Limb (tissue), 2 donors: ENCODE results near the gene MCM10.
"Not testable (repeated sequence)": the region's sequence is repeated elsewhere in the genome, so short reads cannot be mapped to it uniquely, and the experiment has no call there.

Source experiments
- DNase-seq, 2 donors: peaks; one replicate each; pipeline ENCODE4 v3.0.0-alpha.2; 2016; ENCODE audit errors: extremely low spot score in 2 of 2

MCM10 gene

DNA sequence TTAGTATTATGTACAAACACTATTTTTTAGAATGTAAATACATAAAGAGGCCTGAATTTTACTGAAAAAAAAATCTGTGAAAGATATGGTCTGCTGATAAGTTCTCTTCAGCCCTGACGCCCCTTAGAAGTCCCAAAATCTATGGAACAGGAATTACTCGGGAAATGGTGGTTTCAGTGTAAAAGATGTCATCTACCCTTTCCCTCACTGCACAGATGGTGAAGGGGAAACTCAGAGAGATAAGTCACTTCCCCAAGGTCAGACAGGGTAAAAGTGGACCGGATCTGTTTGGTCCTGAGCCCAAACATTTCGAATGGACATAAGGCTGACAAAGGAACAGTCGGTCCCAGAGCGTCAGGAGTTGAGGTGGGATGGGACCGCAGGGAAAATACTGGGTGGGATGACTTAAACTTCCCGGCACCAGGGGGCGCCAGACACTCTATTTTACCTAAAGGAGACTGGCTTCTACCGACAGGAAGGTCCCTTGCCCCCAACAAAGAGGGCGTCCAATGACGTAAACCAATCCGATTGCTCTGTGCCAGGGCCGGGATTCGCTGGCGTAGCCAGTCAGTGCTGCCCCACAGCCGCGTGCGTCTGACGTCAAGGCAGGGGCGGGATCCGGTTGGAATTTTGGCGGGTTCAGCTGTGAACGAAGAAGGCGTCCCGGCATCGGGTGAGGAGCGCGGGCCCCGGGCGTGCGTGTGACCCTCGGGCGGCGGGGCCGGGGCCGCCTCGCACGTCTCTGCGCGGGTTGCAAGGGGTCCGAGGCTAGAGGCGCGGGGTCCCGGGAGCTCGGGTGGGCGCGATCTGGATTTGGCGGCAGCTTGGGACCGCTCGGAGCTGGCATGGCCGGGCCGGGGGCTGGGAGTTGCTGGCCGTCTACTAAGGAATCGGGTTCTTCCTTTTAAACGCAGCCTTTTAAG is at the start of gene MCM10:
TSS of gene MCM10 (plus strand) at position 625 of the 923 bp plus-strand sequence. CDS start 2,645 bp downstream, outside the sequence.
- peak; percentile 99 for DNase-seq

DNA sequence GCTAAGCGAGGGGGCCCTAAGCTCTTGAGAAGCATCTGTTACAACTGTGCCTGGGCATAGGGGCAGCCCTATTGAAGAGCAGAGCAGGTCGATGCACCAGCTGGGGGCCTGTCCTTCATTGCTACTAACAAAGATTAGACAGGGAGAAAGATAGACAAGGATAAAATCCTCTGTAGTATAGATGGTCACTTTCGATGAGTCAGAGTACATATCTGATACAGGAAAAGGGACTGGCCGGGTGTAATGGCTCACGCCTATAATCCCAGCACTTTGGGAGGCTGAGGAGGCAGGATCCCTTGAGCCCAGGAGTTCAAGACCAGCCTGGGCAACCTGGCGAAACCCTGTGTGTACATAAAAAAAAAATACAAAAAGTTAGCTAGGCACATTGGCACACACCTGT is 47.8 kb upstream of the MCM10 start:
- no peak for DNase-seq

DNA sequence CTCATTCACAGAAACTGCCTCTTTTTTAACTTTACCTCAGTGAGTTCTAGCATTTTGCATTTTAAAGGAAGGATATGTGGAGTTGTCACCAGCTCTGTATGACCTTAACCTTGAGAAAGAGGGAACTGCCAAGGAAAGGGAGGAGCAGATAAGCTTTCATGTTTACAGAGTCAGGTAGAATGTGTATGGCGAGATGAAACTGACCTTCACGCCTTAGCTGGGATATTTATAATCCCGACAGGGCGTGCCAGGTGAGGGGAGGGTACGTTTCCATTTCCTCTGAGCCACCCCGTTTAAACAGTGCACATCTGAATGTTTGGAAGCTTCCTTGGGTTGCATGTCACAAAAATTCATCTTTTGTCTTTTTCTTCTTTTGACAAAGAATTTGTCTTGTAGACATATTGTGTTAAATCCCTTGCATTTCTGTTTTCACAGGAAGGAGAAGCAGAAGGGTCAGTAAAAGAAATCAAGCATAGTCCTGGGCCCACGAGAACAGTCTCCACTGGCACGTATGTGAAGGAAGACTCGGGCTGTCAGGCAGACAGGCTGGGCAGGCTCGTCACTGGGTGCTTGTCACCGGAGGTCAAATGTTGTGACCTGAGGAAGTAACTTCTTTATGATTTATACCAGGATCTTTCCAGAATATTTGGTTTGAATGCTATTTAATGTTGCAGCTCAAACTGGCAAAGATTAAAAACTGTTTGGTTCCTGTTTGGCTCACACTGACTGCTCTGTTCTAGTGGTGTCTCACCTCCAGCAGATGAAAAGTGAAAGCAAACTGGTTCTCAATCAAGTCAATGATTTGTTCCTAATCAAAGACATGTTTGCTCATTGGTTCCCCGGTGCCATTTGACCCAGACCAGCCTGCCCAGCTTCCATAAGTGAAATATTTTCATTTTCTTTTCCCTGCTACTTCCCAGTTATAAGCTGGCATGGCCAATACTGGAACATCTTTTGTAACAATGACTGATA is 45.2 kb upstream of the MCM10 start:
- no peak for DNase-seq

DNA sequence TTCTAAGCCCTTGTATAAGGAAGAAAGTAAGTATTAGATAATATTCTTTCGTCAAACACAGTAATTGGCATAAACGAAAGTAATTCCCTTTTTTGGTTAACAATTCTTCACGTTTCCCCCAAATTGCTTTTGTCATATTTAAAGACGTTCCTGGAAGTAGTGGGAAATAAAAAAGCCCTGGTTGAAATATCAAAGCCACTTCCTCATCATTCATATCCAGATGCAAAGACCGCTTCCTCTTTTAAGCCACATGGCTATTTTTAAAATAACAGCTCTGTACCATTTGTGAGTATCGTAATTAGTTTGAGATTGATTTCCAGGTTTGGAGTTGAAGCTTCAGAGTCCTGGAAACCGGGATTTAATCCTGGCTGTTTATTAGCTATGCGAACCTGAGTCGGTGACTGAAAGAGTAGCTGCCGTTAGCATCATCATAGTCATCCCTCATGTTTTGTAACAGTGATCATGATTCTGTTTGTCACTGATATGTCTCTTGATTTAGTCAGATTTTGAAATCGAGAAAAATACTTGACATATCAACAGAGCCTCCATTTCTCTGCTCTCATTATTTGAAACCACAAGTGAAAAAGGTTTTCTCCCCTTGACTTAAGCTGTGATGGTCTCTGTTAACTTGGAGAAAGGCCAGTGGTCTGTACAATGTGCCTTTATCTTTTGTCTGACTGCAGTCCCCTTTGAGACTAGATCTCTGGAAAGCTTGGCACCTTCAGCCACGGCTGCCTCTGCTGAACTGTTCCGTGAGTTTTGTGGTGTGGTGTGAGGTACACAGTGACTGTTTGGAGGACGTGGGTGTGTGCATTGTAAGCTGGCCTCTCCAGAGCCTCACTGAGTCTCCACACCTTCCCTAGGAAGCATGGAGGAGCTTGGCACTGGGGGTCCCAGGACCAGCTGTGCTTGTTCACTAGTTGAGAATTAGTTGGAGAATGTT is 43.2 kb upstream of the MCM10 start:
- no peak for DNase-seq

DNA sequence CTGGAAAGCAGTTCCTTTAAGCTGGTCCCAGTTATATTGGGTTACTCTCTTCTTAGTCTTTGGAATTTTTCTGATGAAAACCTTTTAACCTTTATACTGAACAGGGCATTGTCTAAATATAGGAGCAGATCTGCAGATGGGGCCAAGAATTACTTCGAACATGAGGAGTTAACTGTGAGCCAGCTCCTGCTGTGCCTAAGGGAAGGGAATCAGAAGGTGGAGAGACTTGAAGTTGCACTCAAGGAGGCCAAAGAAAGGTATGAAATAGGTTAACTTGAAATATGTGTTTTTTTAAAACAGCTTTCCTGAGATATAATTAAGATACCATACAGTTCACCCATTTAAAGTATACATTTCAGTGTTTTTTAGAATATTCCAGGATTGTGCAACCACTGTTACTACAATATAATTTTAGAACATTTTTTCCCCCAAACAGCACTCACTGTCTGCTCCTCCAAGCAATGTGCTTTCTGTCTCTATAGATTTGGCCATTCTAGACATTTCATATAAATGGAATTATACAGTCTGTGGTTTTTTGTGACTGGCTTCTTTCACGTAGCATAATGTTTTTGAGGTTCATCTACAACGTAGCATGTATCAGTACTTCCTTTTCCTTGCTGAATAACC is 42.5 kb upstream of the MCM10 start:
- no peak for DNase-seq

DNA sequence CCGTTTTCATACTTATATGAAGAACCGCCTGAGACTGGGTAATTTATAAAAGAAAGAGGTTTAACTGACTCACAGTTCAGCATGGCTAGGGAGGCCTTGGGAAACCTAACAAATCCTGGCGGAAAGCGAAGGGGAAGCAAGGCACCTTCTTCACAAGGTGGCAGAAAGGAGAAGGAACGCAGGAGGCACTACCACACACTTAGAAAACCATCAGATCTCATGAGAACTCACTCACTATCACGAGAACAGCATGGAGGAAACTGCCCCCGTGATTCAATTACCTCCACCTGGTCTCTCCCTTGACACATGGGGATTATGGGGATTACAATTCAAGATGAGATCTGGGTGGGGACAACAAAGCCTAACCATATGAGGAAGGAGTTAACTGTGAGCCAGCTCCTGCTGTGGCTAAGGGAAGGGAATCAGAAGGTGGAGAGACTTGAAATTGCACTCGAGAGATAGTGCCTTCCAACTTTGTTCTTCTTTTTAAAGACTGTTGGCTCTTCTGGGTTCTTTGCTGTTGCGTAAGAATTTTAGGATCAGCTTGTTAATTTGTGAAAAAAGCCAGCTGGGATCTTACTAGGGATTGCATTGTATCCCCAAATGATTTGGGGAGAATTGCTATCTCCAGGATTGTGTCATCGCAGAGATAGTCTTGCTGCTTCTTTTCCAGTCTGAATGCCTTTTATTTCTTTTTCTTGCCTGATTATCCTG is 40.4 kb upstream of the MCM10 start:
- no peak for DNase-seq

DNA sequence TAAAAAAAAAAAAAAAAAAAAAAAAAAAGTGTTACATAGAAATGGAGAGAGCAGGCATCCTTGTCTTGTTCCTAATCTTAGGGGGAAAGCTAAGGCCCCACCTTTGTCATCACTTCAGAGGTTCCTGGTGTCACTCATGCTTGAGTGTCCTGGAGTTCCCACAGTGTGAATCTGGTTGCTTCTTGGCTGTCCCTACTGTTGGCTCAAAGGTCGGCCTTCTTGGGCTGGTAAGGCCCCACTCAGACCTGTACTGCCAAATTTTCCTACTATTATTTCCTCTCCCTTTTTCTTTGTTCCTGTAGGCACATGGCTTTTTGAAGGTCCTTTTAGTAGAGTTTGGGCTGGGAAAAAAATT is 39.9 kb upstream of the MCM10 start:
- DNase-seq = no peak

DNA sequence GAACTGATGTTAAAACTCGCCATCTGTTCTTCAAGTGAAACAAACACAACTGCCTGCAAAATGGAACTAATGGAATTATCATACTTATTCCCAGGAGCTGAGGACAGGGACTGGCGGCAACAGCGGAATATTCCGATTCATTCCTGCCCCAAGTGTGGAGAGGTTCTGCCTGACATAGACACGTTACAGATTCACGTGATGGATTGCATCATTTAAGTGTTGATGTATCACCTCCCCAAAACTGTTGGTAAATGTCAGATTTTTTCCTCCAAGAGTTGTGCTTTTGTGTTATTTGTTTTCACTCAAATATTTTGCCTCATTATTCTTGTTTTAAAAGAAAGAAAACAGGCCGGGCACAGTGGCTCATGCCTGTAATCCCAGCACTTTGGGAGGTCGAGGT is 24.7 kb upstream of the MCM10 start:
- DNase-seq = no peak

DNA sequence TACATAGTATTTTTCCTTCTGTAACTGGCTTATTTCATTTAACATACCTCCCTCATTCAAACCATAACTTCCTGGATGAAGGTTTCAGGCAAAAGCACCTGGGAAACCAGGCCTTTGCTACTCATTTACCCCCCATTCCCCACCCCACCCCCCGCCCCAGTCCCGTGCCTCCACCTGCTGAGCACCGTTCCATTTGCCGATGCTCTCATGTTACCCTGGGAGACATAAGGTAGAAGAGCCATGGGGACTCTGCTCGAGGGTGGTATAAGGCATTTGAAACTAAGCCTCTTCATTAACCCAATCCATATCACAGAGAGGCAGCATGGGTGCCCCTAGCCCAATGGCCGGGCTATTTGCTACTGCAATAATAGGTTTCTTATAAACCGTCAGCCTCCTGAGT is 22.2 kb upstream of the MCM10 start:
- DNase-seq = no peak

DNA sequence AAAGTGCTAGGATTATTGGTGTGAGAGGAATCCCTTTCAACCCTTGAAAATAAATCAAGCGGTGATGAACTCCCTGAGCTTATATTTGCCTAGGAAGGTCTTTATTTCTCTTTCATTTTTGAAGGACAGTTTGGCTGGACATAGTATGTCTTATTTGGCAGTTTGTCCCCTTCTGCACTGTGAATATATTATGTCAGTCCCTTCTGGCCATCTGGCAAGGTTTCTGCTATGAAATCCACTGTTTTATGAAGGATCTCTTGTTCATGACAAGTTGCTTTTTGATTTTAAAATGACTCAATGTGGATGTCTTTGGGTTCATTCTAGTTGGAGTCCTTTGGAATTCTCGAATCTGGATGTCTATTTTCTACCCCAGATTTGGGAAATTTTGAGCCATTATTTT is 21.7 kb upstream of the MCM10 start:
- DNase-seq = no peak

DNA sequence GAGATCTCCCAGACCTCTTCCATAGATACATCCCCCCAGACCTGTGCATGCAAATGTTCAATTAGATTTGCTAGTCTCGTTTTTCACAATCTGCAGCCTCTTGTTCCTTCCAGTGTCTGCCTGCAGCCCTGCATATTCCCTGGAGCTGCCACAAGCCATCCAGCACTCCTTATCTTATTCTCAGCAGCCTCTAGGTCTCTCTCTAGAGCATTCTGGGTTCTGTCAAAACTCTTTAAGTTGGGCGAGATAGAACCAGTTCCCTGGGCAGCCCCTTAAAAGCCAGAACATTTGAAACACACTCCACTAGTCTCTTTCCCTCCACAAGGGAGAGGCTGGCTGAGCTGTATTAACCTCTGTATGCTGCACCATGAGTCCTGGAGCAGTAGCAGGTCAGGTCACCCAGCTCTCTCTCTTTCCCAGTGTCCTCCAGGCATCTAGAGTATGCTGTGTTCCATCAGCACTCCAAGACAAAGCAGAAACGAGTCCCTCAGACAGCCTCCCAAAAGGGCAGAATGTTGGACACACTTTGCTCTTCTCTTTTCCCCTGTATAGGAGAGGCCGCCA is 20.6 kb upstream of the MCM10 start:
- no peak for DNase-seq

DNA sequence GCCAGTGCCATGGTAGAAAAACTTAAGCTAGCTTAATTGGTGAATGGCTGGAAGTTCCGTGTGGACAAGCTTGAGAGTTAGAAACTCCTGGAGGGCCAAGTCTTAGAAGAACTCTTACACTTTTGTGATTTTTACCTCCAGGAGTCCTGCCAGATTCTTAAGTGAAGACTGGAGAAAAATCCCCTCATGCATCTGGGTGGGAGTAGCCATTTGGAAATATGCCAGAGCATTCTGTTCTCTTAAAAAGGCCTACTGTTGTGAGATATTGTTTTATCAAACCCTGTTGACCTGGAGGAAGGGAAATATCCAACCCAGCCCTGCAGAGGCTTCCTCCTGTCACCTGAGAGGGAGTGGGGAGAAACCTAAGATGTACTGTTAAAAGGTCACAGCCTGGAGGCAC is 17.6 kb upstream of the MCM10 start:
- no peak for DNase-seq

DNA sequence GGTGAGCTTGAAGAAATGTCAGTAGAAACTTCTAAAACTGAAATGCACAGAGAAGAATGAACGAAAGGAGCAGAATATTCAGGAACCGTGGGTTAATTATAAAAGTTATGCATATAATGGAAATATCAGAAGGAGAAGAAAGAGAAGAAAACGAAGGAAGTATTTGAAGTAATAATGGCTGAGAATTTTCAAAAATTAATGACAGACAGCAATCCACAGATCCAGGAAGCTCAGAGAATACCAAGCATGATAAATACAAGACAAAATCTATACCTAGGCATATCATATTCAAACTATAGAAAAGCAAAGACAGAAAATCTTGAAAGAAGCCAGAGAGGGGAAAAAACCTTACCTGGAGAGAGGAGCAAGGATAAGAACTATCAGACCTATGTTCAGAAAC is 16.5 kb upstream of the MCM10 start:
- DNase-seq = no peak

DNA sequence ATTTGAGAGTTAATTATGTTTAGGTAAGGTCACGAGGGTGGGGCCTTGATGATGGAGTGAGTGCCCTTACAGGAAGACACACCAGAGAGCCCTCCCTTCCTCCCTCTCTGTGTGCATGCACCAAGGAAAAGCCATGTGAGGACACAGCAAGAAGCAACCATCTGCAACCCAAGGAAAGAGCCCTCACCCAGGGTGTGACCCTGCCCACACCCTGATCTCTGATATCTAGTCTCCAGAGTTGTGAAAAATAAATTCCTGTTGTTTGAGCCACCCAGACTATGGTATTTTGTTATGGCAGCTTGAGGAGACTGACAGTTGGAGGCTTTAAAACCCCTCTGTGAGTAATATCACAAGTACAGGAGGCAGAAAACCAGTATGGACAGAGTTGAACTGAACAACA is 15.0 kb upstream of the MCM10 start:
- no peak for DNase-seq

DNA sequence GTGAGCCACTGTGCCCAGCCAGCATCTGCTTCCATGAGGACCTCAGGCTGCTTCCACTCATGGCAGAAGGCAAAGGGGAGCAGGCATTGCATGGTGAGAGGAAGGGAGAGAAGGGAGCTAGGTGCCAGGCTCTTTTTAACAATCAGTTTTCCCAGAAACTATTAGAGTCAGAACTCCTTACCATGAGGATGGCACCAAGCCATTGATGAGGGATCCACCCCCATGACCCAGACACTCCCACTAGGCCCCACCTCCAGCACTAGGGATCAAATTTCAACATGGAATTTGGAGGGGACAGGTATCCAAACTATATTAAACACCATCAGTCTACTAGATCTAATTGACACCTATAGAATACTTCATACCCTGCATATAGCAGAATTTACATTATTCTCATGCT is 14.2 kb upstream of the MCM10 start:
- no peak for DNase-seq

DNA sequence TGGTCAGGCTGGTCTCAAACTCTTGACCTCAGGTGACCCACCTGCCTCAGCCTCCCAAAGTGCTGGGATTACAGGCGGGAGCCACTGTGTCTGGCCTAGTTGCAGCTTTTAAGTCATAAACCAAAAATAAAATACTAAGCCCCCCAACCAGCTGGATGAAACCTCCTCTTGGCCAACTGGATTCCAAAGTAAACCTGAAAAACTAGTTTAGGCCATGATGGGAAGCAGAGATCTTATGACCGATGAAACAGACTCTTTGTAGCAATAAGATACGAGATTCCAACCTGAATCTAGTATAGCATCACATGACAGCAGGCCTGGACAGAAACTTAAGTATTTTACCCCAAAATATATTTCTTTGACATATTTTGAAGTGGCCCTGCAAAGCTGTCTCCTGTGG is 9.1 kb upstream of the MCM10 start:
- DNase-seq = no peak

DNA sequence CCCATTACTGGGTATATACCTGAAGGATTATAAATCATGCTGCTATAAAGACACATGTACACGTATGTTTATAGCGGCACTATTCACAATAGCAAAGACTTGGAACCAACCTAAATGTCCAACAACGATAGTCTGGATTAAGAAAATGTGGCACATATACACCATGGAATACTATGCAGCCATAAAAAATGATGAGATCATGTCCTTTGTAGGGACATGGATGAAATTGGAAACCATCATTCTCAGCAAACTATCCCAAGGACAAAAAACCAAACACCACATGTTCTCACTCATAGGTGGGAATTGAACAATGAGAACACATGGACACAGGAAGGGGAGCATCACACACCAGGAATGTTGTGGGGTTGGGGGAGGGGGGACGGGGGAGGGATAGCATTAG is 5.5 kb upstream of the MCM10 start:
- not testable (repeated sequence) for DNase-seq

DNA sequence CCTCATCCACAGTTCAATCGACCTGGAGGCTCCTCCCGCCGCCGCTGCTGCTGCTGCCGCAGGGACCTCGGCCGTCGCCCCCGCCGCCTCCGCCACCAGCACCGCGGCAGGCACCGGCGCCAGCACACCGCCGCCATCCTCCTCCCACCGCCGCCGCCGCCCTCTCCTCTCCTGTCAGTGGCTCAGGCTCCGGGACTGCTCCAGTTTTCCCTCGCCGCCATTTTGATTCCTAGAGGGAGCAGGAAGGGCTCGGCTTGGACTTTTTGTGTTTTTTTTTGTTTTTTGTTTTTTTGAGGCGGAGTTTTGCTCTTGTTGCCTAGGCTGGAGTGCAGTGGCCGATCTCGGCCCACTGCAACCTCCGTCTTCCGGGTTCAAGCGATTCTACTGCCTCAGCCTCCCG is 3.0 kb upstream of the MCM10 start:
- DNase-seq = peak in 1 of 2 donors; percentile 36

DNA sequence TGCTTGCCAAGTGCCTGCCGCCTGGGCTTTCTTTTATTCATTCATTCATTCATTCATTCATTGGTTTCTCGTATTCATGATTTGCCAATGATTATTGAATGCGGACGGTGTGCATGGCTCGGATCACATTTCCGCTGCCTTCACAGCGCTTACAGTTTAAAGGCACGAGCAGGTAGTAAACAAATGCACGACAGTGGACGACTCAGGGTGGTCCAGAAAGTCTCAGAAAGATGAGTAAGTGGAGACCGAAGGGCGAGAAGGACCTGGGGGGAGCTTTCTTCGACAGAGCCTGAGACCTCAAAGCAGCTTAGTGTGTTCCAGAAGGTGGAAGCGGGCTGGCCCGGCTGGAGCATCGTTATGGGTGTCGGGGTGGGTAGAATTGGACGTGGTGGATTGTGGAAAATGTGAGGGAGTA is 506 bp downstream of the MCM10 start:
- no peak for DNase-seq

DNA sequence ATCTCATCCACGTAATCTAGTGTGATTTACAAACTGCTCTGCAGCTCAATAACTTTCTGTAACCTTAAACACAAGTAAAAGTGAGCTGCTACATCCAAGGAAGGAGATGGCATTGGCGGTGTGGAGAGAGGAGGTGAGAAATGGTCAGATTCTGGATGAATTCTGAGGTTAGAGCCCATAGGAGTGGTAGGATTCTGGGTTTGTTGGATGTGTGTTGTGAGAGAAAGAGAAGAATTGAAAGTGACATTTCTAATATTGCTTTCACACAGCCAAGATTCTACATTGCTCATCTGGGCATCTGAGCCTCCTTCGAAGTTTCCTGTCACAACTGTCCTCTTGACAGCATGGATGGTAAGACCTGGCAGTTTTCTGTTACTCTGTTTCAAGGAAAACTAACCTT is 2.5 kb downstream of the MCM10 start:
- no peak for DNase-seq
